ENCODE data around the gene IL4R.
"Not testable (repeated sequence)": the region's sequence is repeated elsewhere in the genome, so short reads cannot be mapped to it uniquely, and the experiment has no call there.

Gene IL4R

DNA sequence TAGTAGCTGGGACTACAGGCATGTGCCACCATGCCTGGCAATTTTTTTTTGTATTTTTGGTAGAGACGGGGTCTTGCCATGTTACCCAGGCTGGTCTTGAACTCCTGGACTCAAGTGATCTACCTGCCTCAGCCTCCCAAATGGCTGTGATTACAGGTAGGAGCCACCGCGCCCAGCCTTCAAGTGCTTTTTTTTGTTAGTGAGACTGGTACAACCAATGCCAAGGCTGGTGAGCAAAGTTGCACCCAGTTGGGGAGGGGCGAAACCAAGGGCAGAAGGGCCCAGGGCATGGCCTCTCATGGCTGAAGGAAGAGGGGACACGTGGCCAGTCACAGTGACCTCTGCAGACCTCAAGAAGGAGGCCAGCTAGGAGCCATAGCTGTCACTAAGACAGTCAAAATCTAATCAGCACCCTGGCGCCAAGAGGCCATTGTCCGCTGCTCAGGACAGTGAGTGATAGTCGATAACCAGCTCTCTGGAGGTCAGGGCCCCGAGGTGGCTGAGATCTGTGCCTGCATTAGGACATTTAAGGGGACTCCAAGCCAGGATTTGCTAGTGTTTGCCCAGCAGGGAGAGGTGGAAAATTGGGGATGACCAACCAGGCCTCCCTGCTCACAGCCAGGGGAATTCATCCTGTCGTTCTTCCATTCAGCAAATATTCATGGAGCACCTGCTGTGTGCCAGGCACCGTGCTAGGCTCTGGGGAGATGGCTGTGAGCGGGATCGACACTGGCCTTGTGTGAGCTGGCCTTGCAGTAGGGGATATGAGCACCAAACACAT, 10.2 kb downstream of the IL4R start:
- H3K4me3 Mint-ChIP-seq = peak overlapping the region; percentile 72

GRCh38 chr16:27324851-27325301, 11.1 kb downstream of the IL4R start:
- Mint-ChIP-seq H3K4me3 (peak overlapping the region; percentile 2), H3K27me3 (ENCODE audit: low read depth) (no peaks in the 10 kb centered on the region), H3K27ac (peak overlapping the region; percentile 49), H3K9me3 (peaks cover 4% of the 10 kb centered on the region), H3K36me3 (ENCODE audit: low read depth) (peaks cover 92% of the 10 kb centered on the region), H3K4me1 (ENCODE audit: low read depth) (peaks cover 81% of the 10 kb centered on the region)
- no peak for DNase-seq (ENCODE audit: low spot score)

More for the DNA sequence above, 10.2 kb downstream of the IL4R start:
- Mint-ChIP-seq H3K27ac (peak overlapping the region; percentile 81), H3K27me3 (ENCODE audit: low read depth) (no peaks in the 10 kb centered on the region), H3K36me3 (ENCODE audit: low read depth) (peaks cover 92% of the 10 kb centered on the region), H3K4me1 (ENCODE audit: low read depth) (peaks cover 80% of the 10 kb centered on the region), H3K9me3 (peaks cover 3% of the 10 kb centered on the region)
- DNase-seq (ENCODE audit: low spot score) = no peak

- Mint-ChIP-seq H3K9me3 (peaks cover 4% of the 10 kb centered on the region), H3K36me3 (ENCODE audit: low read depth) (peaks cover 90% of the 10 kb centered on the region), H3K27ac (peak overlapping the region; percentile 52), H3K27me3 (ENCODE audit: low read depth) (no peaks in the 10 kb centered on the region), H3K4me1 (ENCODE audit: low read depth) (peaks cover 81% of the 10 kb centered on the region), H3K4me3 (peak overlapping the region; percentile 73)
- DNase-seq (ENCODE audit: low spot score) = no peak
Measured at GRCh38 chr16:27325736-27326135, 12.0 kb downstream of the IL4R start.

DNA sequence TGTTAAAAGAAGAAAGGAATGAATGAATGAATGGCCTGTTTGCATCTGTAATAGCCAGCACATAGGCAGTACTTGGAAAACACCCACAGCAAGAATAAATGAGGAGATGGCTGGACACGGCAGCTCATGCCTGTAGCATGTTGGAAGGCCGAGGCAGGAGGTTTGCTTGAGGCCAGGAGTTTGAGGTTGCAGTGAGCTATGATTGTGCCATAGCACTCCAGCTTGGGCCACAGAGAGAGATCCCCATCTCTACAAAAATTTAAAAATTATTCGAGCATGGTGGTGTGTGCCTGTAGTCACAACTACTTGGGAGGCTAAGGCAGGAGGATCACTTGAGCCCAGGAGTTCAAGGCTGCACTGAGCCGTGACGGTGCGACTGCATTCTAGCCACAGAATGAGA, 12.5 kb downstream of the IL4R start:
- H3K4me1 Mint-ChIP-seq (ENCODE audit: low read depth) = peaks cover 83% of the 10 kb centered on the region
- no peaks in the 10 kb centered on the region for H3K27me3 Mint-ChIP-seq (ENCODE audit: low read depth)
- DNase-seq (ENCODE audit: low spot score) = no peak
- peak overlapping the region; percentile 52 for H3K27ac Mint-ChIP-seq
- H3K36me3 Mint-ChIP-seq (ENCODE audit: low read depth) = peaks cover 90% of the 10 kb centered on the region
- H3K4me3 Mint-ChIP-seq = peak overlapping the region; percentile 73
- peaks cover 4% of the 10 kb centered on the region for H3K9me3 Mint-ChIP-seq

GRCh38 chr16:27326738-27327585, 13.2 kb downstream of the IL4R start:
- peaks cover 80% of the 10 kb centered on the region for H3K4me1 Mint-ChIP-seq (ENCODE audit: low read depth)
- H3K27me3 Mint-ChIP-seq (ENCODE audit: low read depth) = no peaks in the 10 kb centered on the region
- peak; percentile 57 for DNase-seq (ENCODE audit: low spot score)
- peaks cover 4% of the 10 kb centered on the region for H3K9me3 Mint-ChIP-seq
- peaks cover 90% of the 10 kb centered on the region for H3K36me3 Mint-ChIP-seq (ENCODE audit: low read depth)
- H3K27ac Mint-ChIP-seq = peak overlapping the region; percentile 86
- H3K4me3 Mint-ChIP-seq = peak overlapping the region; percentile 73

DNA sequence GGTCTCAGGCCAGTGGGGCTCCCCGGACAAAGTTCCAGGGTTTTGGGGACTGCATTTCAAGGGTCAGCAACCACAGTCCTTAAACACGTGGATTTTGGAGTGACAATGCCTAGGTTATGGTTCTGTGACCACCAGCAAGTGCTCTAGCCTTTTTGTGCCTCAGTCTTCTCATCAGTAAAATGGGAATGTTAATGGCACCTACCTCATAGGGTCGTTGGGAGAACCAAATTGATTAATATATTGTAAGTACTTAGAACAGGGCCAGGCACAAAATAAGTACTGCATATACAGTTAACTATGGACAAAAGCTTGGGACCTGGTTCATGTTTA, 13.8 kb downstream of the IL4R start:
- Mint-ChIP-seq H3K4me1 (ENCODE audit: low read depth) (peaks cover 82% of the 10 kb centered on the region), H3K9me3 (peaks cover 4% of the 10 kb centered on the region), H3K36me3 (ENCODE audit: low read depth) (peaks cover 90% of the 10 kb centered on the region), H3K4me3 (peak overlapping the region; percentile 73), H3K27me3 (ENCODE audit: low read depth) (no peaks in the 10 kb centered on the region), H3K27ac (peak overlapping the region; percentile 86)
- no peak for DNase-seq (ENCODE audit: low spot score)

DNA sequence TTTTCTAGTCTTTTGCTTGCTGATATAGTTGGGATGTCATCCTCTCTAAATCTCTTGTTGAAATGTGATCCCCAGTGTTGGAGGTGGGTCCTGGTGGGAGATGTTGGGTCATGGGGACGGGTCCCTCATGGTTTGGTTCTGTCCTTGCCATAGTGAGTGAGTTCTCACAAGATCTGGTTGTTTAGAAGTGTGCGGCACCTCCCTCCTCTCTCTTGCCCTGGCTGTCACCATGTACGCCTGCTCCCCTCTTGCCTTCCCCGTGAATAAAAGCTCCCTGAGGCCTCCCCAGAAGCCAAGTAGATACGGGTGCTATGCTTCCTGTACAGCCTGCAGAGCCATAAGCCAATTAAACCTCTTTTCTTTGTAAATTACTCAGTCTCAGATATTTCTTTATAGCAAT, 15.2 kb downstream of the IL4R start:
- Mint-ChIP-seq H3K4me1 (ENCODE audit: low read depth) (peaks cover 75% of the 10 kb centered on the region), H3K27me3 (ENCODE audit: low read depth) (no peaks in the 10 kb centered on the region), H3K36me3 (ENCODE audit: low read depth) (peaks cover 86% of the 10 kb centered on the region), H3K9me3 (peaks cover 4% of the 10 kb centered on the region), H3K27ac (peak overlapping the region; percentile 74), H3K4me3 (peak overlapping the region; percentile 41)
- no peak for DNase-seq (ENCODE audit: low spot score)

DNA sequence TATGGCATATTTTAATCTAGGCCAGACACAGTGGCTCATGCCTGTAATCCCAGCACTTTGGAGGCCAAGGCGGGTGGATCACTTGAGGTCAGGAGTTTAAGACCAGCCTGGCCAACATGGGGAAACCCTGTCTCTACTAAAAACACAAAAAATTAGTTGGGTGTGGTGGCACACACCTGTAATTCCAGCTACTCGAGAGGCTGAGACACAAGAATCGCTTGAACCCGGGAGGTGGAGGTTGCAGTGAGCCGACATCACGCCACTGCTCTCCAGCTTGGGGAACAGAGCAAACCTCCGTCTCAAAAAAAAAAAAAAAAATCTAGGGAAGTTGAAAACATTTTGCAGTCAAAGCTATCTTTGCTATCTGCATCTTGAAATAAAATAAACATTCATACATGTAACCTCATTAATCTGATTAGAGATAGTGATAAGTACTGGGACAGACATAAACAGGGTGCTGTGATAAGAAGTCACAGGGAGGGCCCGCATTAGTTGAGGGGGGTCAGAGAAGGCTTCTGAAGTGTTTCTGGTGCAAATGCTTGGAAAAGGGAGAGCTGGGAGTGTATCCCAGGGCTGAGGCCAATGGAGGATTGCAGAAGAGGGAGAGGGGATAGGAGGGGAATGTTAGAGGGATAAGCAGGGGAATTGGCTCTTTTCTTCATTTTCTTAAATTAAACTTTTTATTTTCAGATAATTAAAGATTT, 15.8 kb downstream of the IL4R start:
- peak overlapping the region; percentile 76 for H3K27ac Mint-ChIP-seq
- not testable (repeated sequence) for H3K9me3 Mint-ChIP-seq; DNase-seq (ENCODE audit: low spot score); H3K27me3 Mint-ChIP-seq (ENCODE audit: low read depth)
- H3K4me3 Mint-ChIP-seq = peak overlapping the region; percentile 41
- H3K4me1 Mint-ChIP-seq (ENCODE audit: low read depth) = peaks cover 74% of the 10 kb centered on the region
- H3K36me3 Mint-ChIP-seq (ENCODE audit: low read depth) = peaks cover 87% of the 10 kb centered on the region

DNA sequence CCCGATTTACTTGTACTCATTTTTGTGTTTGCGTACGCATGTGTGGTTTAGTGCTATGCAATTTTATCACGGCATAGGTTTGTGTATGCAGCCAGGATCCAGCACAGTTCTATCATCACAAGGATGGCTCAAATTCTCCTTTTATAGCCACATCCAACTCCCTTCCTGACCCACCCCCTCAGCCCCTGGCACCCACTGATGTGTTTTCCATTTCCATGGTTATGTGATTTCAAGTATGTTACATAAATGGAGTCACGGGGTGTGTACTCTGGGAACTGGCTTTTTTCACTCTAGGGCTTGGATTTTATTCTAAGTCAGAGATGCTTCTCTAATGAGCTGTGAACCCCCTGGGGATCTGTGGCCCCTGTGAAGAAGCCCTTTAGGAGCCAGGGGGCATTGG, 16.8 kb downstream of the IL4R start:
- no peaks in the 10 kb centered on the region for H3K27me3 Mint-ChIP-seq (ENCODE audit: low read depth)
- peaks cover 88% of the 10 kb centered on the region for H3K36me3 Mint-ChIP-seq (ENCODE audit: low read depth)
- H3K27ac Mint-ChIP-seq = no peak overlapping the region
- H3K4me1 Mint-ChIP-seq (ENCODE audit: low read depth) = peaks cover 77% of the 10 kb centered on the region
- peak overlapping the region; percentile 12 for H3K4me3 Mint-ChIP-seq
- DNase-seq (ENCODE audit: low spot score) = no peak
- peaks cover 4% of the 10 kb centered on the region for H3K9me3 Mint-ChIP-seq

DNA sequence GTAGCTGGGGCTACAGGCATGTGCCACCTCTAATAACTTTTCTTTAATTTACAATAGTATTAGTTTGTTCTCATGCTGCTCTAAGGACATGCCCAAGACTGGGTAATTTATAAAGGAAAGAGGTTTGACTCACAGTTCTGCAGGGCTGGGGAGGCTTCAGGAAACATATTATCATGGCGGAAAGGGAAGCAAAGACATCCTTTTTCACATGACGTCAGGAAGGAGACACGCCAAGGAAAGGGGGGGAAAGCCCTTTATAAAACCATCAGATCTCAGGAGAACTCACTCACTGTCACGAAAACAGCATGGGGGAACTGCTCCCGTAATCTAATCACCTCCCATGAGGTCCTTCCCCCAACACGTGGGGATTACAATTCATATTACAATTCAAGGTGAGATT, 18.3 kb downstream of the IL4R start:
- no peak overlapping the region for H3K4me3 Mint-ChIP-seq
- H3K27me3 Mint-ChIP-seq (ENCODE audit: low read depth) = no peaks in the 10 kb centered on the region
- peak overlapping the region; percentile 50 for H3K27ac Mint-ChIP-seq
- peaks cover 4% of the 10 kb centered on the region for H3K9me3 Mint-ChIP-seq
- no peak for DNase-seq (ENCODE audit: low spot score)
- peaks cover 88% of the 10 kb centered on the region for H3K36me3 Mint-ChIP-seq (ENCODE audit: low read depth)
- H3K4me1 Mint-ChIP-seq (ENCODE audit: low read depth) = peaks cover 70% of the 10 kb centered on the region

GRCh38 chr16:27333104-27333503, 19.3 kb downstream of the IL4R start:
- DNase-seq (ENCODE audit: low spot score) = no peak
- Mint-ChIP-seq H3K27ac (peak overlapping the region; percentile 24), H3K9me3 (peaks cover 4% of the 10 kb centered on the region), H3K4me1 (ENCODE audit: low read depth) (peaks cover 66% of the 10 kb centered on the region), H3K27me3 (ENCODE audit: low read depth) (no peaks in the 10 kb centered on the region), H3K36me3 (ENCODE audit: low read depth) (peaks cover 88% of the 10 kb centered on the region), H3K4me3 (peak overlapping the region; percentile 1)

DNA sequence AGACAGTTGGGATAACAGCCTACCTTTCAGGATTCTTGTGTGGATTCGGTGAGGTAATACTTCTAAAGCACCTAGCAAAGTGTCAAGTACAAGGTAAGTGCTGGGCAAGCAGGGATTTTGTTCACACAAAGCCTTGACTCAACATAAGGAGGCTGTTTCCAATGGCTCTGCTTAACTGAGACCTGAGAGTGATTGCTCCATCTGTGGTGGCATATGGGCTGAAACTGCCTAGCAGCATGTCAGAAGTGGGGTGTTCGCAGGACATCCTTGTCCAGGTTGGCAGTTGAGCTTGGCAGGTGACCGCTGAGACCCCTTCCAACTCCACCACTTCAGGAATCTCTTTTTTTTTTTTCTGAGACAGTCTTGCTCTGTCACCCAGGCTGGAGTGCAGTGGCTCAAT, 19.8 kb downstream of the IL4R start:
- H3K4me3 Mint-ChIP-seq = no peak overlapping the region
- DNase-seq (ENCODE audit: low spot score) = no peak
- H3K36me3 Mint-ChIP-seq (ENCODE audit: low read depth) = peaks cover 88% of the 10 kb centered on the region
- H3K27ac Mint-ChIP-seq = no peak overlapping the region
- peaks cover 4% of the 10 kb centered on the region for H3K9me3 Mint-ChIP-seq
- H3K4me1 Mint-ChIP-seq (ENCODE audit: low read depth) = peaks cover 65% of the 10 kb centered on the region
- H3K27me3 Mint-ChIP-seq (ENCODE audit: low read depth) = no peaks in the 10 kb centered on the region

- H3K27ac Mint-ChIP-seq = peak overlapping the region; percentile 54
- H3K36me3 Mint-ChIP-seq (ENCODE audit: low read depth) = peaks cover 86% of the 10 kb centered on the region
- no peak for DNase-seq (ENCODE audit: low spot score)
- no peaks in the 10 kb centered on the region for H3K9me3 Mint-ChIP-seq
- H3K27me3 Mint-ChIP-seq (ENCODE audit: low read depth) = no peaks in the 10 kb centered on the region
- peak overlapping the region; percentile 15 for H3K4me3 Mint-ChIP-seq
- H3K4me1 Mint-ChIP-seq (ENCODE audit: low read depth) = peaks cover 58% of the 10 kb centered on the region
Measured at GRCh38 chr16:27334192-27334764, 20.5 kb downstream of the IL4R start.

All from T-helper 2 cell treated with Interferon-gamma antibody and Interleukin-4, amounts not matched to agents 5 μg/mL and 100 μg/mL, for 36 hours (primary cell).